CD4-positive, alpha-beta T cell treated with Interleukin-17A for 4 hours (primary cell): Measurements from ENCODE around the gene OTOP2.

Source experiments
- DNase-seq: peaks from one replicate; pipeline ENCODE4 v3.0.0-alpha.2; 2020; ENCODE audit warnings: mixed read lengths

Gene OTOP2, protein sequence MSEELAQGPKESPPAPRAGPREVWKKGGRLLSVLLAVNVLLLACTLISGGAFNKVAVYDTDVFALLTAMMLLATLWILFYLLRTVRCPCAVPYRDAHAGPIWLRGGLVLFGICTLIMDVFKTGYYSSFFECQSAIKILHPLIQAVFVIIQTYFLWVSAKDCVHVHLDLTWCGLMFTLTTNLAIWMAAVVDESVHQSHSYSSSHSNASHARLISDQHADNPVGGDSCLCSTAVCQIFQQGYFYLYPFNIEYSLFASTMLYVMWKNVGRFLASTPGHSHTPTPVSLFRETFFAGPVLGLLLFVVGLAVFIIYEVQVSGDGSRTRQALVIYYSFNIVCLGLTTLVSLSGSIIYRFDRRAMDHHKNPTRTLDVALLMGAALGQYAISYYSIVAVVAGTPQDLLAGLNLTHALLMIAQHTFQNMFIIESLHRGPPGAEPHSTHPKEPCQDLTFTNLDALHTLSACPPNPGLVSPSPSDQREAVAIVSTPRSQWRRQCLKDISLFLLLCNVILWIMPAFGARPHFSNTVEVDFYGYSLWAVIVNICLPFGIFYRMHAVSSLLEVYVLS

DNA sequence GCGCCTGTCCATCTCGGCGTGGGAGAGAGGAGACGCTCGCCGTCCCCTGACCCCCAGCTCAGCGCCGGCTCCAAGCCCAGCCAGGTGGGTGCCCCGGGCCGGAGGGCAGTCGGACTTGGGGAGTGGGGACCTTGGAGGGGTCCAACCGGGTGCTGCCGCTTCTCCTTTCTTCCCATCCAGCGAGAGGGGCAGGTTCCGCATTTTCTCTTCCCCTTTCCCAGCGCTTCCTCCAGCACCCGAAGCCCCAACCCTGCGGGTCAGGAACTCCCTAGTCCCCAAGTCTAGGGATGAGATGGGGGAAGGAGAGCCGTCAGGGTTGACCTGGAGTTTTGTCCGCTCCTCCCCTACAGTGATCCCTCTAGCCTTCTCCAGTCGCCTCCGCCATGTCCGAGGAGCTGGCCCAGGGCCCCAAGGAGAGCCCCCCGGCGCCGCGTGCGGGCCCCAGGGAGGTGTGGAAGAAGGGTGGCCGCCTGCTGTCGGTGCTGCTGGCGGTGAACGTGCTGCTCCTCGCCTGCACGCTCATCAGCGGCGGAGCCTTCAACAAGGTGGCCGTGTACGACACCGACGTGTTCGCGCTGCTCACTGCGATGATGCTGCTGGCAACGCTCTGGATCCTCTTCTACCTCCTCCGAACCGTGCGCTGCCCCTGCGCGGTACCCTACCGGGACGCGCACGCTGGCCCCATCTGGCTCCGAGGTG, at the start of gene OTOP2:
Gene OTOP2, plus strand, starts transcription at position 24 of the 699 bp plus-strand sequence. Its CDS starts 360 bp downstream, at position 384.
- no peak for DNase-seq

DNA sequence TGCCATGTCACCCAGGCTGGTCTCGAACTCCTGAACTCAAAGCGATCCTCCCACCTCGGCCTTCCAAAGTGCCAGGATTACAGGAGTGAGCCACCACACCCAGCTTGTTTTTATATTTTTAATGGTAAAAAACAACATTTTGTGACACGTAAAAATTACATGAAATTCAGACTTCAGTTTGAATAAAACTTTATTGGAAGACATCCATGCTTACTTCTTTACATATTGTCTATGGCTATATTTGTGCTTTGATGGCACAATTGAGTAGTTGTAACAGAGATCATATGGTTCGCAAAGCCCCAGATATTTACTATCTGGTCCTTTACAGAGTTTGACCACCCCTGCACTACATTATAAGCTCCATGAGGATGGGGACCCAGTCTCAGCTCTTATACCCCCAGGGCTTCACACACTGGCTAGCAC, 49.4 kb upstream of the OTOP2 start:
- no peak for DNase-seq

DNA sequence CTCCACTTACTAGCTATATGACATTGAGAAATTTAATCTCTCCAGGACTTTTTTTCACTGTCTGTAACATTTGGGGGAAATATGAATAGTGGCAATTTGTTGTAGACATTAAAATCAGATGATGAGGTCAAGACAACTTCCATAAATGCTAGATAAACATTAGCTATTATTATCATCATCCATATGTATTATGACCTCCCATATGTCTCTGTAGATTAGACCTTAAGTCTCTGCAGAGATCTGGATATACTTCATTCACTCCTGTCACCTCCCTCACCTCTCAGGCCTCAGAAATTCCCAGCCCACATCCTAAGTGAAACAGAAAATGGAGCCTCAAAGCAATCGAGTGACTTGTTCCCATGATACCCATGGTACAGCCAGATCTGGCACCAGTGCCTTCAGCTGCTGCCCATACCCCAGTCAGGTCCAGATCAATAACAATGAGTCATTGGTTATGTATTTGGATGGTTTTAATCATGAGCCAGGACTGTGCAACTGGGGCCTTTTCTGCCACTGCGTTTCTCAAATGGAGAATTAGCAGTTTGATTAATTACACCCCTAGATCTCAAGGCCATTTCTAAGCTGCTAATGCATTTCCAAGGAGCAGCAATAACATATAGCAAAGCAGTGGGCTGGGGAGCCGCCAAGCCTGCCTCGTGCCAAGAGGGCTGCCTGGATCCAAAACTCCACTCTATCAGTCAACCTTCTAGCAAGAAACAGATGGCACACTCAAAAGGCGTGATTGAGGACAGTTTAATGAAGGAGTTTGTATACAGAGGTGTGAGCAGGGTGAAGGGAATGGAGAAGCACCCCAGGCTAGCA, 48.7 kb upstream of the OTOP2 start:
- no peak for DNase-seq

DNA sequence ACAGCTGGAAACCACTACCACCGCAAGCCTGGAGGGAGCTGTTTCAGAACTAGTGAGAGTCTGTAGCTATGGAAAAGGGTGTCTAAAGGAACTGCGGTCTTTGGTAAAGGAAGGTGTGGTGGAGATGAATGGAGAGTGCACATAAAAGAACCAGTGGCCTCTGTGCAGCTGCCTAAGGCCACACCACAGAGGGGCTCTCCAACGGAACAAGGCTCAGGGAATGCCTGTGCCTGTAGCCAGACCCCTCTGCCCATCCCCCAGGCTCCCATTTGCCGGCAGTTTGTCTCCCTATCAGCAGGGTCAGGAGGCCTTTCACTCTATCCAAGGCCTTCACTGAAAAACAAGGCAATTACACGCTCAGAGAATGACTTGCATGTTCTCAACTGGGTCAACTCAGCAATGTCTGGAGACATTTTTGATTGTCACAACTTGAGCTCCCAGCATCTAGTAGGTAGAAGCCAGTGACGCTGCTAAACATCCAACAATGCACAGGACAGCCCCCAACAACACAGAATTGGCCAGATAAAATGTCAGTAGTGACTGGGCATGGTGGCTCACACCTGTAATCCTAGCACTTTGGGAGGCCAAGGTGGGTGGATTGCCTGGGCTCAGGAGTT, 48.0 kb upstream of the OTOP2 start:
- no peak for DNase-seq

DNA sequence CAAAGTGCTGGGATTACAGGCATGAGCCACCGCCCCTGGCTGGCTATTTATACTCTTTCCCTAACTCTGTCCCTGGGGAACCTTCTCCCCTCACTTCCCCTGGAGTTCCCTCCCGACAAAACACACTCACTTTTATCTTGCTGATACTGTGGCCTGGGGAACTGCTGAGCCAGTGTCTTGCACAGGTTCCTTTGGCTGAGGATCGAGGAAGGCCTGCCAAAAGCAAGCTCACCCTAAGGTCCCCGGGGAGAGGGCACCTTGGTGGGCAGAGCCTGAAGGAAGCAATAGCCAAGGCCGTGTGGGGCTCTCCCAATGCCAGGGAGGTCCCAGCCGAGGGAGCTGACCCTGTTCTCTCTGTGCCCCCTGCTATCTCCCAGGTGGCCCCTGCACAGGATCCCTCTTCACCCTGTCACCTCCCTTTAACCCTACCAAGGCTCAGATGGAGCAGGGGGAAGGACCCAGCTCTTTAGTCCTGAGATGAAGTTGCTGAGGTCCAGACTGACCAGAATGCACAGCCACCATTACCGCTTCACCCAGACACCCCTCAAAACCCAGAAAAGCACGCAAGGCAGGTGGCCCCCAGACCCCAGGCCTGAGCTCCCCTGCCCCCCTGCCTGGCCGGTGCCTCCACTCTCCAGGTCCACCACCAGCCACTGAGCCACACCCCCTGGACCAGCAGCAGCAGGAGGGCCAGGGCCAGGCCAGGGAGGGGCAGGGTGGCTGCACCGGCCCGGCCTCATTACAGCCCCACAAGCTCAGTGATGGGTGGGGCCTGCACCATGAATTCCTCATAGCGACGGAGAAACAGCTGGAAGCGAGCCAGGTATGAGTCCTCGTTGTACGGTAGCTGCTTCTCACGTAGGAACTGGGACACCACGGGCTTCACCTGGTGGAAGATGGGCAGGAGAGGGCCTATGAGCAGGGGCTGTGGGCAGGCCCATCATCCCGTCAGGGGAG, 46.2 kb upstream of the OTOP2 start:
- DNase-seq, result no peak

DNA sequence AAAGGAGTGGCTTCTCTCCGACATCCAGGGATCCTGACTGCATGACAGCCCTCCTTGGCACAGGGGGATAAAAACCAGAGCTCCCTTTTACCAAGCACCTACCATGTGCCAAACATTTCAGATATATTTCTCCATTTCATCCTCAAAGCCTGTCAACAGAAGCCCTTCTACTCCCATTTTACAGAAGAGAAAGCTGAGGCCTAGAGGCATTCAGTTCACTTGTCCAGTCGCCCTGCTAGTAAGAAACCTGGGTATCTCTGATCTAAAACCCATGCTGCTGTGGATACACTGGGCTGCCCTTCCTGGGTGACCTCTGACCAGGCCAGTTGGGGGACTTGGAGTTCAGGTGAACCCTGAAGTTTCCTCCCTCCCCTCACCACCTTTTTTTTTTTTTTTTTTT, 45.4 kb upstream of the OTOP2 start:
- no peak for DNase-seq

DNA sequence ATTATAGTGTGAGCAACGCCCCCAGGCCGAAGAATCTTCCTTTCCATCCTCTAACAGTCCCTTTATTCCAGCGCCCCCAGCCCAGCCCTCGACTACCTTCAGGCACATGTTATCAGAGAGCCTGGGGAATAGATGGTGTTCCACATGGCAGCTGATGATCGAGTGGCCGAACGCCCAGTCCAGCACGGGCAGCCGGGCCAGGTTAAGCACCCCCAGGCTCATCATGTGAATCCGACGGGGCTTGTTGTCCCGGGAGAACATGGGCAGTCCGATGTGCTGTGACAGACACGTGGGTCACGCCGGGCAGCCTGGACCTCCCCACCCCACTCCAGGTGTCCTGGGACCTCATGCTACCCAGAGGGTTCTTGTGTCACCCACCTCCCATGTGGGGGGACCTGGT, 44.8 kb upstream of the OTOP2 start:
- DNase-seq, result no peak

DNA sequence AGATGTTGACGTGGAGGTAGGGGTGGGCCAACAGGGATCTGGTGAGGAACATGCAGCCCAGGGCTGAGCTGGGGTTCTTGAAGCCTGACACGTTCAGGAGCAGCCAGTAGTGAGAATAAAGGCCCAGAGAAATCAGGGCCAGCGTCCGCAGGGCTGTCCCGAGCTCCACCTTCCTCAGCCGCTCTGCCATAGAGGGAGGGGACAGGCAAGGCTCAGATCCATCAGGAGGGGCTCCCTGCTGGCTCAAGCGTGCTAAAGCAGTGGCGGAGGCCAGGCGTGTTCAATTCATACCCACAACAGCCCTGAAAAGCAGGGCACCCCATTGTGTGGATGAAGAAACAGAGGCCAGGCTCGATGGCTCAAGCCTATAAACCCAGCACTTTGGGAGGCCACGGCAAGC, 43.0 kb upstream of the OTOP2 start:
- no peak for DNase-seq

DNA sequence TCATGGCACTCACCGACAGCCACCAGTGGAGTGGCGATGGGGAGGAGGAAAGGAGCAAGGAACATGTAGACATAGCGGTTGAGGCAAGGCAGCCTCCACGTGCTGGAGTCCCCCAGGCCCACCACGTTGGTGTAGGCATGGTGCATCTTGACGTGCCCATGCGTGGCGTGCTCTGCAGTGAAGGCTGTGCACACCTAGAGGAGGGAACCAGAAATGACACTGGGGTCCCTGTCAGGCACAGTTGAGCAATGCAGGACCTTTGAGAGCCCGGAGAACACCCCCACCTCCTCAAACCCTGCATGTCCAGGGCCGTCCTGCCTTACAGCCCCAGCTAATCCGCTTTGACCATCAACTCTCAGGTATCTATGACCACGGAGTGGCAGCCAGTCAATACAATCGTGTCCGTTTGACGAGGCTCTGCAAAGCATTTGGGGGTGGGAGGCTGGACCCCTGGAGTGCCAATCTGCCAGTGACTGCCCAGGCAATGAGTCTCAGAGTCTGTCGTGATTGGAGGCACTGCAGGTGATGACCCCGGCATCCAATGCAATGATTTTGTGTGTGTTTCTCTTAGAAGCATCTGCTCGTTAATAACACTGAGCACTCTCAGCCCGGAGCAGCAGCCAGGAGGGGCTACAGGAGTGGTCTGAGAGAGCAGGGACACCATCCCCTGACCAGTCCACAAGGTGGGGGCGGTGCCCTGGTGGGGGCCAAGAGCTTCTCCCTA, 41.4 kb upstream of the OTOP2 start:
- DNase-seq, result no peak

DNA sequence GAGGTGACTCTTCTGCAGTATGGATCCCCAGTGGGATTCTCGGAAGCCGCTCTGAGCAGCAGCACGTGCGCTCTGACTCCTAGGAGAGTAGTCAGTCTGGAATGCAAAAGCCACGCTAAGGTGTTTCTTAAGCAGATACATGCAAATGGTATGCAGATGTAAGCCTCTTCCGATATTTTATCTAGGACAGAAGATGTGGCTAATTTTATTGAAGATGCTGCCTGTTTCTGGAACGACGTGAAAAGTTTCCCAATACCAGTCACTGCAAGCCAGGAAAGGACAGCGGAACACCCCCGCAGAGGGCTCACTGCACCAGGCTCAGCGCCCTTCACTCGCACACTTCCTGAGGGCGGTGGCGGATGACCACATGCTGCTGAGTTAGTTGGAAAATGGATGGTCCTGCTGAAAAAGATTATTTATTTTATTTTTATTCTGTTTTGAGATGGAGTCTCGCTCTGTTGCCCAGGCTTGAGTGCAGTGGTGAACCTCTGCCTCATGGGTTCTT, 40.8 kb upstream of the OTOP2 start:
- DNase-seq, result no peak

DNA sequence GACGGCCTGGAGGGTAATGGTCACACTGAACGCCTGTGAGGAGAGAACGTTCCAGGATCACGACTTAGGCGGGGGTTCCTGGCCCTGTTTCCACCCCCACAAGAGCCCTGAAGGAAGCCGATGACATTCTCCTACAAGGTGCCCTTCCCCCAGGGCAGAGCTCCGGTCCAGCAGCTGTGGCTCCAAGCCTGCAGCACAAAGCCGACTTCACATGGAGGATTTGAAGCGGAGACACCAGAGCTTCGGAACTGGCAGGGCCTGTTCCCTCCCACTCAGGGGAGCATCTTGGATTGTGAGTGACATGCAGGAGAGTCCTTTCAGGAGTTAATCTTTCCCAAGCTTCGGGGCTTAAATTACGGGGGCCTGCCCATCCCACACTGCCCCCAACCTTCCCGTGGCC, 35.6 kb upstream of the OTOP2 start:
- DNase-seq, result no peak

DNA sequence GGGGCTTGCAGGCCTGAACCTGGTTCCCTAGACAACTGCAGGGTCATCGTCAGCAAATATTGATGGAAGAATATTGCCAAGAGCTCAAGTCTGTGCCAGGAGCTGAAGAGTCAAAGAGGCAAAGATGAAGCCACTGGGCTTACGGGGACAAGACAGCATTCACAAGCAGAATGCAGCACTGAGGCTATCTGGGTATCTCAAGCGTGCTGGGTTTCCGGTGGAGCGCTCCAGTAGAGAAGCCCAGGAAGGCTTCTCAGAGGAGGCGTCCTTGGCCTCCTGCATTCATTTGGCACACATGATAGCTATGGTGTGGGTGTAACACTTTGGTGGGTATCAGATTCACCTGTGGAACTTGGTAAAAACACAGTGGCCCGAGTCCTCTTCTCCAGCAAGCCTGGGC, 33.5 kb upstream of the OTOP2 start:
- no peak for DNase-seq

DNA sequence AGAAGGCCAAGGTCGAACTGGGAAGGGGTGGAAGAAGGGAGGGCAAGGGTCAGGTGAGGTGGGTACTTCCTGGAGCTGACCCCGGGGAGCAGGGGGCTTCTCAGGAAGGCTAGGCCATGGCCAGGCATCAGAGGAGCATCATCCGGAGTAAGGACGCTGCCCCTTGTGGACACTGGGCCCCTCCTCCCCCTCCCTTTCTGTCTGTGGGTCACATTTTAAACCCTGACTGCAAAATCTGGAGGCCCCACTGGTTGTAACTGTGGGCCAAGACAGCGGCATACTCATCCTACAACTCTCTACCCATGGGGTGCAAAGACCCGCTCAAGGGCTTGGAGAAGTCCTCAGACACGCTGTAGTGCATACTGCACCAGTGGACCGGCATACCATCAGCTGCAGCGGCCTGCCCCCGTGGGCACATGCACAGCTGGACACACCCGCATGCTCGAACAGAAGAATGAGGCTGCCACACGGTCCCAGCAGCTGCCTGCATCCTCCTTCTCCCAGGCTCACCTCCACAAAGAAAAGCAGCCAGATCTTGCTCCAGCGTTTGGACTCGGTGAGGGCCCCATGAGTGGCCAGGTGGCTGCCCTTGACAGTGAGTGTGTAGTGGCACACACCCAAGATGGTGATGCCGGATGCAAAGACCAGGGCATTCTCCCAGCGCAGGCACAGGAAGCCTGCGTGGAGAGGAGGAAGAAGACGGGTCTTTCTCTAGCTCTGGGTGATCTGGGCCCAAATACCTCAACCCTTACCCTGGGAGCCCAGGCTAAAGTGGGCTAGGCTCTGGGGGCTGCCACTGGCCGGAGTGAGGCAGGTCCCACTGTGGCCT, 31.8 kb upstream of the OTOP2 start:
- no peak for DNase-seq

DNA sequence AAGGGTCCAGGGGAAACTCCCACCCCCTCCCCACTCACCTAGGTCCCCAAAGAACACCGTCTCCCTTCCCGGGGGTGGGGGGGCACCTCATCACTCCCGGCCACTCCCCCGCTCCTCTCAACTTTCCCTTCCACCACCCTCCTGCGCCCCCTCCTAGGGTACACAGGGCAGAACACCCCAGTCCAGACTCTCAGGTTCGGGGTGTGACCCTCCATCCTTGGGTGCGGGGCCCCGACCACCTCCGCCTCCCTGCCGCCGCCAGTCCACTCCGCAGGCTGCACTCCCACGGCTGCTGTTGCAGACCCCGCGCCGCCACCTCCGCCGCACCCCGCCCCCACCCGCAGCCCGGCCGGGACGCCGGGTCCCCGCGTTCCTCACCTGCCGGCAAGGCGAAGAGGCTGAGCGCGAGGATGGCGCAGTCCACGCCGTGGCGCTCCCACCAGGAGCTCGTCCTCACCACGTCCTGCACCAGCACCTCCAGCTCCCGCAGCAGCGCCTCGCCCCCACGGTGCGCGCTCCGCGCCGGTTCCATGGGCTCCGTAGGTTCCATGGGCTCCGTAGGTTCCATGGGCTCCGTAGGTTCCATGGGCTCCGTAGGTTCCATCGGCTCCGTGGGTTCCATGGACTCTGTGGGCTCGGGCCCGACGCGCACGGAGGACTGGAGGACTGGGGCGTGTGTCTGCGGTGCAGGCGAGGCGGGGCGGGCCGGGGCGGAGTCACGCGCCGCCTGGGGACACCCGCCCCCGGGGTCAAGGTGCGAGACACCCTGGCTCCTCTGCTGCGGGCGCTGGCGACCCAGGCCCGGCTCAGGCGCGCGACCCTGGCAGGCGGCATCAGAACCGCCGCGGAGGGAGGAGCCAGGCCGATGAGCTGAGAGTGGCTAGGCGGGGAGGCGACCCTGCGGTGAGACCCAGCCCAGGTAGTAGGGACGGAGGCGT, 30.8 kb upstream of the OTOP2 start, which contains the start of gene FADS6:
Gene FADS6, minus strand, starts transcription at position 660 of the 938 bp plus-strand sequence. Its CDS starts 38 bp downstream, at position 622.
- DNase-seq, result peak; percentile 26

DNA sequence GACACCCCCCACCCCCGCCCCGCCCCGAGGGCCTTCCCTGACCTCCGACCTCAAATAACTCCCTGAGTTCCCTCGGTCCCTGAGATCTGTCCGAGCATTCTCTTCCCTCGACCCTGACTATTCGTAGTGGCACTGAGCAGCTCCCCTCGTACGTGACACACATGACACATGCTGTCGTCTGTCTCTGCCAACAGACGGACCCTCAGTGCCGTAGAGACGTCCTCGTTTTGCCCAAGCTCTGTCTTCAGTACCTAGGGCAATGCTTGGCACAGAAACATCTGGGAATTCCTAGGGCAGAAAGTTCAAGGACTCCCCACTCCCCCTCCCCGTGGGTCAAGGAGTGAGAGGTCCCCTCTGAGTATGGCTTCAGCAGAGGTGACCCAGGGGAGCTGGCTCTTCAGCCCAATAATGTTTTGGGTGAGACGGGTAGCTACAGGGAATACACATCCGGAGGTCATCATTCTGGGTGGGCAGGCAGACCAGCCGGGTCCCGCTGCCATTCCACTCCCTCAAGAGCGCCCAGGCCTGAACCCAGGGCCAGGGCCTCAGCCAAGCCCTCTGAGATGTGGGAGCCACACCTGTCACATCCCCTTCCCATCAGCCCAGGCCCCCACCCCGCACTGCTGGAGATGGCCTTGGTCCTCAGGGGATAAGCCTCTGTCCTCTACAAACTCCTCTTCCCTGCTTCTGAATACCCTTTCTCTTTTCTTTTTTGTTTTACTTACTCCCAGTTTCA, 30.0 kb upstream of the OTOP2 start:
- DNase-seq, result no peak

DNA sequence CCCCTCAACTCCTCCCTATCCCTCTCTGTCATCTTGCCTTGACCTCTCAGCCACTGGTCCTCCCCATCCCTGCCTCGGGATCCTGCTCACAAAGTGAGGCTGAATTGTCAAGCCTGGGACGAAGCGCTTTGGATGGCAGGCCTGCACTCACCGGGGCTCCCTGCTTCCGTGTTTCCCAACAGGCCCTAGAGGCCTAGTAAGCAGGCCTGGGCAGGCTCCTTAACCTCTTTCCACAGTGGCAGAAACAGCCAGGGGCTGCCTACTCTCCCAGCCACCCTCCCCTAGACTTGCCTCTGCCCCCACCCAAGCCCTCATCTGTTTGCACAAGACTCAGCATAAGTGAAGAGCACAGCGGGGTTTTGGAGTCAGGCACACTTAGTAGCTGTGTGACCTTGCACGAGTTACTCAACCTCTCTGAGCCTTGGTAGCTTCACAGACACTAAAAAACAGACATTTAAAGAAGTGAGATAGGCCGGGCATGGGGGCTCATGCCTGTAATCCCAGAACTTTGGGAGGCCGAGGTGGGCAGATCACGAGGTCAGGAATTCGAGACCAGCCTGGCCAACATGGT, 25.6 kb upstream of the OTOP2 start:
- no peak for DNase-seq

DNA sequence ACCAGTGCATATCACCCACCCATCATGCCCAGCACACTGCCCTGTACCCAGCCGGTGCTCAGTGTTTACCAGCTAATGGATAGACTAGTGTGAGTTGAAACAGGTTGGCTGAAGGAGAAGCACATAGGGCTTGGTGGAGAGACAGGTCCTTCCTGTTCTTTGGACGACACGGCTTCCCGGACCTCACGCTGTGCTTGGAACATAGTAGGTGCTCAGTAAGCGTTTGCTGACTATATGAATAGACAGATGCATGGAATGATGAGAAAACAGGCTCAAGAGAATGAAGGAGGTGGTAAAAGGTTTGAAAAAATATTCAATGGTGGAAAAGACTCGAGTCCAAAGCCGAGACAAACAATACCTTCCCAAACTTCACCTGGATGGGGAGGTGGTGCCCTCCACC, 23.9 kb upstream of the OTOP2 start:
- no peak for DNase-seq
